ENCODE results near the gene MANBA.

The MANBA gene

DNA sequence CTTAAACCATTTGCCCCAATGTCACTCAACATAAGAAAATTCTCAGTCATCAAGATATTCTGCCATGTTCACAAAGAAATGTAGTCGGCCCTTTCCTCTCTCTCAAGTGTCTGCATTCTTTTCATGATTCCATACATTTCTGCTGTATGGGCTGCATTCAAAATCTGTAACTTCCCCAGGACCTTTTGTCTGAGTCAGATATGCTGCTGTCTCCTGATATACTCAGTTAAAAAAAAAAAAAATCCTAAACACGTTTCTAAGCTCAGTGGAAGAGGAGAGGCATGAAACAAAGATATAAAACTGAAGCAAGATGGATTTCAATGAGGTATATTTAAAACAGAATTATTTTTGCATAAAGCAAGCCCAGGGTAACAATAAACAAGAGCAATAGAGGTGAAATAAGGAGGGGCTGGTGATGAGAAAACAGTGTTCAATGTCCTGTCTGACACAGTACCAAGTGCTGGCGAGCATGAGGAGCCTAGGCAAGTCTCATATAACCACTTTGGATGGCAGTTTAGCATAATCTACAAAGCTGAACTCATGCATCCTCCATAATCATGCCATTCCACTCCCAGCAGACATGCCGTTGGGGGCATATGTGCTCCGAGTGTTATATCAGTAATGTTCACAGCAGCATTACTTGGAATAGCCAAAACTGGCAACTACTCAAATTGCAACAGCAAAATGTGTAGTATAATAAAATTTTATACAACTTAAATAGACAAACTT, 76.7 kb downstream of the MANBA start:
- no peak for TF ChIP-seq CTCF (conservative IDR thresholded peaks at IDR 0.05)
- TF ChIP-seq ZFX (IDR thresholded peaks at IDR 0.05) = no peak

GRCh38 chr4:102678695-102679335, 82.0 kb downstream of the MANBA start:
- TF ChIP-seq CTCF (conservative IDR thresholded peaks at IDR 0.05) (no peak), ZFX (IDR thresholded peaks at IDR 0.05) (no peak)
- H3K27ac ChIP-seq = no peak overlapping the region

More for the DNA sequence above, 76.7 kb downstream of the MANBA start:
- no peak overlapping the region for H3K27ac ChIP-seq

DNA sequence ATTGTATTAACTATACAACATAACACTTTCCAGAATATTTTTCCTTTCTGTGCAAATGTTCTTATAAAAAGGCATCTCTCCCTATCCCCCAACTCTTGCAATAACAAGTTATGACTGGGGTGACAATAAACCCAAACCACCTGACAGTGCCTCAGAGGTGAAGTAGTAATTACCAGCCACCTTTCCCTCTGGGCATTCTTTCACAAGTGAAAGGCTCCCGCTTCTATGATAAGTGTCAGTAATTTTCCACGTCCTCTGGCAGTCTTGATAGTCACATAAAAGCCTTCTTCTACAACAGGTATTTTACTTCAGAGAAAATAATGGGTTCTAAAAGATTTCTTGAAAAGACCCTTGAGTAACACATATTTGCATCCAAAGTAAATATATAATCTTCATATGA, 82.7 kb downstream of the MANBA start:
- no peak overlapping the region for H3K27ac ChIP-seq

DNA sequence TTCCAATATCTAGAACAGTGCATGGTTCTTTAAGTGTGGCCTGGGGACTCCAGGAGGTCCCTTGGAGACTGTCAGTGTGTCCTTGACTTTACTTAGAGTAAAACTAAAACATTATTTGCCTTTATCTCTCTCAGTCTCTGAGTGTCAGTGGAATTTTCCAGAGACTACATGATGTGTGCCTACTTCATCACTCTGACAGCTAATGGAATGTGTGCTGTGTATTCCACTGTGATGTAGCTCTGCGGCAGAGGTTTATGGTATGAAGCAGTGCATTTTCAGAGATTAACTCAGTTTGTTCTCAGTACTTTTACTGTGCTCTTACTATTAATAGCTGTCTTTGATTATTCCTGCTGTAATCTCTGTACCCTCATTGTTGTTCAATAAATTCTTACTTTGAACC, 85.6 kb downstream of the MANBA start:
- TF ChIP-seq ZFX (IDR thresholded peaks at IDR 0.05) (no peak), CTCF (conservative IDR thresholded peaks at IDR 0.05) (no peak)

More for the DNA sequence above, 82.7 kb downstream of the MANBA start:
- TF ChIP-seq CTCF (conservative IDR thresholded peaks at IDR 0.05) (no peak), ZFX (IDR thresholded peaks at IDR 0.05) (no peak)

DNA sequence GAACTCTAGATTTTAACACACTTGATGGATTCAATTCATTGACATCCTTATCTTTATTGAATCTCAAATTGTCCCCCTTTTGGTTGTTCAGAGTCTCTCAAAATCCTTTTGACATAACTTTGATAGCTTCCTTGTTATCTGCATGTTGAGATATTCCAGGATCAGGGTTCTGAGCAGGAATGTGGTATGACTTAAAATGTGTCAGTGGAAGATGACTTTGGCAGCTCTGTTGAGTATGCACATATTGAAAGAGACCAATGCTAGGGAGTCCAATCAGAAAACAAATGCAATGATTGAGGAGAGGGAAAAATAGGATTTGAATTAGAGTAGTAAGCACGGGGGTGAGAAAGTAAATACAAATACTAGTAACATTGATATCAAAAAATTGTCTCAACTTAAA, 93.8 kb downstream of the MANBA start:
- TF ChIP-seq CTCF (conservative IDR thresholded peaks at IDR 0.05) (no peak), ZFX (IDR thresholded peaks at IDR 0.05) (no peak)
- no peak overlapping the region for H3K27ac ChIP-seq

More for the DNA sequence above, 85.6 kb downstream of the MANBA start:
- H3K27ac ChIP-seq = no peak overlapping the region

DNA sequence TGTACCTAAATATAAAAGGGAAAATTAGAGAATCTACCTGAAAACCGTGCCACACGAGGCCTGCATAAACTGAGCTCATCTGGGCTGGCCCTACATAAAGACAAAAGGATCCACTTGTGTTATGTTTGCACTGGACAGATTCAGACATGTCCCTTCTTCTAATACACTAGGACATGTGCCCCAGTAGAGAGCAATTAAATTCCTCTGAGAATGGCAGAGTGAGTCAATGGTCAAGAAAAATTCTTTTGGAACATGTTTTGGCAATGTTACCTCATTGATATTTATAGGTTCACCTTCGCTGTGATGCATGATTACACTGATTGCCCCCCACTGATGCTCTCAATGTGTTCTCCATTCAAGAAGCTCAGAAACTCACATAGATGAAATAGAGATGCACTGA, 95.2 kb downstream of the MANBA start:
- TF ChIP-seq CTCF (conservative IDR thresholded peaks at IDR 0.05) = no peak
- TF ChIP-seq ZFX (IDR thresholded peaks at IDR 0.05) = no peak
- no peak overlapping the region for H3K27ac ChIP-seq

GRCh38 chr4:102663073-102663472, 97.7 kb downstream of the MANBA start:
- TF ChIP-seq CTCF (conservative IDR thresholded peaks at IDR 0.05) (no peak), ZFX (IDR thresholded peaks at IDR 0.05) (no peak)
- H3K27ac ChIP-seq = no peak overlapping the region
